Kidney (tissue), 14 donors: ENCODE measurements around the gene KCNT2. TPM values are rescaled to one million over a fixed set of nuclear protein-coding genes. Genes with fewer than 3 reads are reported as not detected.

Experiments used
- DNase-seq, 5 donors: peaks; one replicate each; pipeline ENCODE4 v3.0.0-alpha.2; 2013 to 2020
- FAIRE-seq: peaks from 2 replicates; lab custom pipeline; 2012; peaks lifted over from hg19 to GRCh38; lab: Jason Lieb, UNC
- H3K27ac ChIP-seq, 2 donors: one replicate each; pipeline ENCODE4 v1.7.0; 2013; ENCODE audit warnings: low read depth in 2 of 2, low read length in 2 of 2, inconsistent platforms in 1 of 2
- H3K27me3 ChIP-seq: one replicate; pipeline ENCODE4 v1.7.1; 2013; ENCODE audit warnings: low read length, inconsistent platforms; ENCODE audit not compliant: control insufficient read depth, insufficient read depth
- H3K36me3 ChIP-seq, 3 donors: one replicate each; pipeline versions ENCODE4 v1.7.0 to v1.7.1; 2013; ENCODE audit warnings: low read length in 3 of 3, control low read depth in 1 of 3, inconsistent platforms in 1 of 3; ENCODE audit not compliant: insufficient read depth in 3 of 3, control insufficient read depth in 2 of 3
- H3K4me1 ChIP-seq, 3 donors: one replicate each; pipeline versions ENCODE4 v1.7.0 to v1.7.1; 2013; ENCODE audit warnings: low read length in 3 of 3, inconsistent platforms in 1 of 3, low read depth in 1 of 3; ENCODE audit not compliant: control insufficient read depth in 2 of 3, insufficient read depth in 2 of 3
- H3K4me3 ChIP-seq, 3 donors: one replicate each; pipeline versions ENCODE4 v1.7.0 to v1.8.1; 2013; ENCODE audit warnings: low read length in 3 of 3, control low read depth in 1 of 3, inconsistent platforms in 1 of 3
- H3K9ac ChIP-seq, 3 donors: one replicate each; pipeline versions ENCODE4 v1.7.0 to v1.7.1; 2013; ENCODE audit warnings: low read length in 3 of 3, control low read depth in 1 of 3, inconsistent platforms in 1 of 3
- H3K9me3 ChIP-seq, 3 donors: one replicate each; pipeline versions ENCODE4 v1.7.0 to v1.7.1; 2013; ENCODE audit warnings: low read length in 3 of 3, control low read depth in 1 of 3, inconsistent platforms in 1 of 3; ENCODE audit not compliant: control insufficient read depth in 2 of 3, insufficient read depth in 1 of 3
- intact Hi-C: fragments of 100-400 bp; cut with DNase I; formaldehyde crosslinking; loops from one replicate; pipeline ENCODE4 v1.11.1; 2022
- polyA plus RNA-seq: library from polyadenylated mRNA; stranded (reverse); fragments of 350-450 nt; fragmentation: Illumina TruSeq; extraction: RNeasy Lipid Tissue Mini Kit (QIAGEN cat#74804); gene quantifications from one replicate; pipeline ENCODE4 v1.2.3, GENCODE V29; 2014; ENCODE audit warnings: low read depth, low replicate concordance; ENCODE audit not compliant: insufficient read depth
- total RNA-seq: library from RNA; stranded (reverse); fragmentation: NEBNext Ultra II Directional; extraction: Animal tissue kit (Norgen Biotek cat#: 25700); gene quantifications from one replicate; pipeline ENCODE4 v1.2.1, GENCODE V29; 2021
- TF ChIP-seq, protein P1 (sequence below): IDR thresholded peaks from 3 replicates; pipeline ENCODE4 v1.5.1; 2012; ENCODE audit warnings: mild to moderate bottlenecking, moderate library complexity, borderline replicate concordance; ENCODE audit not compliant: insufficient read depth; ENCODE audit errors: extremely low read depth
- donor health status: control.
- donor health status: control.
- donor health status: control.
- donor health status: control.
- donor health status: control.
- donor health status: DM: yes; HTN: yes; CAD: no.
- donor health status: Normal renal cell carcinoma (clear cell type).

The KCNT2 gene
- total and polyA plus RNA-seq, 2 donors from 2014 or later: 0.39 to 6.3 TPM

- Histone ChIP-seq H3K9ac (no peak overlapping the region), H3K27ac (no peak overlapping the region), H3K9me3 (no peaks in the 10 kb centered on the region), H3K27me3 (no peaks in the 10 kb centered on the region), H3K4me1 (no peaks in the 10 kb centered on the region), H3K4me3 (no peak overlapping the region), H3K36me3 (no peaks in the 10 kb centered on the region)
- FAIRE-seq (no peak), DNase-seq (no peak)
- TF ChIP-seq, protein P1, sequence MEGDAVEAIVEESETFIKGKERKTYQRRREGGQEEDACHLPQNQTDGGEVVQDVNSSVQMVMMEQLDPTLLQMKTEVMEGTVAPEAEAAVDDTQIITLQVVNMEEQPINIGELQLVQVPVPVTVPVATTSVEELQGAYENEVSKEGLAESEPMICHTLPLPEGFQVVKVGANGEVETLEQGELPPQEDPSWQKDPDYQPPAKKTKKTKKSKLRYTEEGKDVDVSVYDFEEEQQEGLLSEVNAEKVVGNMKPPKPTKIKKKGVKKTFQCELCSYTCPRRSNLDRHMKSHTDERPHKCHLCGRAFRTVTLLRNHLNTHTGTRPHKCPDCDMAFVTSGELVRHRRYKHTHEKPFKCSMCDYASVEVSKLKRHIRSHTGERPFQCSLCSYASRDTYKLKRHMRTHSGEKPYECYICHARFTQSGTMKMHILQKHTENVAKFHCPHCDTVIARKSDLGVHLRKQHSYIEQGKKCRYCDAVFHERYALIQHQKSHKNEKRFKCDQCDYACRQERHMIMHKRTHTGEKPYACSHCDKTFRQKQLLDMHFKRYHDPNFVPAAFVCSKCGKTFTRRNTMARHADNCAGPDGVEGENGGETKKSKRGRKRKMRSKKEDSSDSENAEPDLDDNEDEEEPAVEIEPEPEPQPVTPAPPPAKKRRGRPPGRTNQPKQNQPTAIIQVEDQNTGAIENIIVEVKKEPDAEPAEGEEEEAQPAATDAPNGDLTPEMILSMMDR: no peak
- intact Hi-C loops: no loop called here
Measured at GRCh38 chr1:196387766-196388165, 220.5 kb downstream of the KCNT2 start.

- DNase-seq: no peak
- H3K27me3 ChIP-seq: no peaks in the 10 kb centered on the region
- intact Hi-C loops: no loop called here
- H3K9ac ChIP-seq: no peak overlapping the region
- no peaks in the 10 kb centered on the region for H3K4me1 ChIP-seq
- no peaks in the 10 kb centered on the region for H3K9me3 ChIP-seq
- no peak for FAIRE-seq
- TF ChIP-seq, protein P1: no peak
- no peaks in the 10 kb centered on the region for H3K36me3 ChIP-seq
- H3K27ac ChIP-seq: no peak overlapping the region
- no peak overlapping the region for H3K4me3 ChIP-seq
Measured at GRCh38 chr1:196385109-196385508, 223.1 kb downstream of the KCNT2 start.

DNA sequence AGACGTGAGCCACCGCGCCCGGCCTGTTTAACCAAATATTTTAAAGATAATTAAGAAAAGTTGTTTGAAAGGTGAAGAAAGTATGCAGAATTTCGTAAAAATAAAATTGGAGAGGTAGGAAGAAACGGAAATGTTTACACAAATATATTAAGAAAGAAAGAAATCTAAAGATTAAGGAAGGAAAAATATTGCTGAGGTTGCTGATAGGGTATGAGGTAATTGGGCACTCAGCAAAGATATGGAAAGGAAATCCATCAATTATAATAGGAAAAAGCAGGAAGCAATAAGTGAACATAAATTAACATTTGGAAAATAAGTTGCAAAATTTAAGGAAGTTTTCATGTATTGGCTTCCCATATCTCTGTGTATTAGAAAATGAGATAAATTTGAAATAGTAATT is 225.9 kb downstream of the KCNT2 start:
- Histone ChIP-seq H3K4me1 (no peaks in the 10 kb centered on the region), H3K9me3 (no peaks in the 10 kb centered on the region), H3K4me3 (no peak overlapping the region), H3K27me3 (no peaks in the 10 kb centered on the region), H3K36me3 (no peaks in the 10 kb centered on the region), H3K27ac (no peak overlapping the region), H3K9ac (no peak overlapping the region)
- intact Hi-C loops: no loop called here
- DNase-seq (no peak), FAIRE-seq (no peak)
- TF ChIP-seq, protein P1: no peak

- Histone ChIP-seq H3K9me3 (no peaks in the 10 kb centered on the region), H3K36me3 (no peaks in the 10 kb centered on the region), H3K4me1 (no peaks in the 10 kb centered on the region), H3K27me3 (no peaks in the 10 kb centered on the region), H3K9ac (no peak overlapping the region), H3K27ac (no peak overlapping the region), H3K4me3 (no peak overlapping the region)
- TF ChIP-seq, protein P1: no peak
- DNase-seq (no peak), FAIRE-seq (no peak)
- intact Hi-C loops: no loop called here
Measured at GRCh38 chr1:196381544-196381943, 226.7 kb downstream of the KCNT2 start.
